B cell (primary cell): ENCODE results near the gene ELP1.

Source experiments
- EZH2 ChIP-seq: IDR thresholded peaks from 2 replicates; pipeline ENCODE4 v1.6.1; 2012; ENCODE audit warnings: borderline replicate concordance, low read depth, mild to moderate bottlenecking, moderate library complexity, low read length; ENCODE audit not compliant: insufficient read depth, poor library complexity, severe bottlenecking
- TF ChIP-seq, protein P1 (sequence below): fragments of 200-600 bp; IDR thresholded peaks from one replicate; pipeline ENCODE4 v1.8.0; 2022; ENCODE audit warnings: antibody characterized with exemption, mild to moderate bottlenecking

GRCh38 chr9:108956631-108957026, 22.7 kb upstream of the ELP1 start:
- TF ChIP-seq, protein P1, sequence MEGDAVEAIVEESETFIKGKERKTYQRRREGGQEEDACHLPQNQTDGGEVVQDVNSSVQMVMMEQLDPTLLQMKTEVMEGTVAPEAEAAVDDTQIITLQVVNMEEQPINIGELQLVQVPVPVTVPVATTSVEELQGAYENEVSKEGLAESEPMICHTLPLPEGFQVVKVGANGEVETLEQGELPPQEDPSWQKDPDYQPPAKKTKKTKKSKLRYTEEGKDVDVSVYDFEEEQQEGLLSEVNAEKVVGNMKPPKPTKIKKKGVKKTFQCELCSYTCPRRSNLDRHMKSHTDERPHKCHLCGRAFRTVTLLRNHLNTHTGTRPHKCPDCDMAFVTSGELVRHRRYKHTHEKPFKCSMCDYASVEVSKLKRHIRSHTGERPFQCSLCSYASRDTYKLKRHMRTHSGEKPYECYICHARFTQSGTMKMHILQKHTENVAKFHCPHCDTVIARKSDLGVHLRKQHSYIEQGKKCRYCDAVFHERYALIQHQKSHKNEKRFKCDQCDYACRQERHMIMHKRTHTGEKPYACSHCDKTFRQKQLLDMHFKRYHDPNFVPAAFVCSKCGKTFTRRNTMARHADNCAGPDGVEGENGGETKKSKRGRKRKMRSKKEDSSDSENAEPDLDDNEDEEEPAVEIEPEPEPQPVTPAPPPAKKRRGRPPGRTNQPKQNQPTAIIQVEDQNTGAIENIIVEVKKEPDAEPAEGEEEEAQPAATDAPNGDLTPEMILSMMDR, result no peak
- no peak for TF ChIP-seq EZH2
